IPS DF 4.7 (cell line): ENCODE results near the gene GFAP.
"Not testable (repeated sequence)": the region's sequence is repeated elsewhere in the genome, so short reads cannot be mapped to it uniquely, and the experiment has no call there.

ENCODE experiments used
- DNase-seq: peaks from one replicate; pipeline ENCODE4 v3.0.0-alpha.2; 2013; ENCODE audit warnings: low spot score; ENCODE audit errors: extremely low read depth

The GFAP gene

DNA sequence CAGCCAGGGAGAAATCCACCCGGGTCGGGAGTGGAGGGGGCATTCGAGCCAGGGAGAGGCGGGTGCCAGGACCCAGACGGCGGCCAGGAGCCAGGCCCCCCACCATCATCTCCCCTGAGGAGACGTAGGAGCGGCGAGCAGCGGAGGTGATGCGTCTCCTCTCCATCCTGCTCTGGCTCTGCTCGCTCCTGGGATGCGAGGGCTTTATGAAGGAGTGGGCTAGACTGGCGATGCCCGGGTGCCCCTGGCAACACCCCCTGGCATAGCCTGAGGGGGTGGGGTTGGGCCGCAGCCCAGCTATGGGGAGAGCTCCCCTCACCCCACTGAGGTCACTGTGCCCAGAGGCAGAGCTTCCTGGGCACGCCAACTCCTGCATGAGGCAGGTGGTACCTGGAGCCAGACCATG is at the start of gene GFAP:
Gene GFAP (minus strand): TSS at position 180 of the 406 bp plus-strand sequence. CDS start 14 bp downstream, at position 166.
- DNase-seq = no peak

DNA sequence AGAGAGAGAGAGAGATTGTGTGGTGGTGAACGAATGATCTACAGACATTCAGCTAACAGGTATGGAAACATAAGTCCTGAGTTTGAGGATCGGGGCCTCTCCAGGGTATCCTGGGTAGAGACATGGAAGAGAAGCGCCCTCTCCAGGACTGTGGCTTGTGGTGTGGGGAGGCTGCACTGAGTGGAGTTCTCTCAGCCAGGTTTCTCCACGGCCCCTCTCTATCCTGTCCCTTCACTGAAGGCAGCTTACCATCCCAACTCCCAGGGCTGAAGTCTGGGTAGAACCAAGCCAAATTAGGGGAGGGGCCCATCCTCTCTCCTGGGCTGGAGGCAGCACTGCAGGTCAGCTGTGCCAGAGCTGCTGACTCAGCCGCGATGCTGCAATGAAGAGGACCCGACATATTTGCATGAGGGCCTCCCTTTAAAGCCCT is 46.6 kb upstream of the GFAP start:
- no peak for DNase-seq

DNA sequence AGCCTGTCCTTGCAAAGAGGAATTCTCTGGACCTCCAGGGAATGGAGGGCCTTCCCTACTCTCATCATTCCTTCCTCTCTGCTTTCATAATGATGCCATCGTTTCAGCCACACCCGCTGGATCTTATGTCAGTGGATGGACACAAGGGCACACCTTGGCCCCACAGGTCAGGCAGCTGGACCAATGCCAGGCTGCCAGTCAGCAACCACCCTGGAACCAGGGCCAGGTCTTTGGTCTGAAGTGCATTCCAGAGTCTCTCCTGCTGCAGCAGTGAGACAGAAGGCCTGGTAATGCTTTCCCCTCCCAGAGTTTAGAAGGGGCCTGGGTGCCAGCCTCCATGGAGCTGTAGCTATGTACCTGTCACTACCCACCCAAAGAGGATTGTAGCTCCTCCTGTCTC is 45.4 kb upstream of the GFAP start:
- DNase-seq = no peak

DNA sequence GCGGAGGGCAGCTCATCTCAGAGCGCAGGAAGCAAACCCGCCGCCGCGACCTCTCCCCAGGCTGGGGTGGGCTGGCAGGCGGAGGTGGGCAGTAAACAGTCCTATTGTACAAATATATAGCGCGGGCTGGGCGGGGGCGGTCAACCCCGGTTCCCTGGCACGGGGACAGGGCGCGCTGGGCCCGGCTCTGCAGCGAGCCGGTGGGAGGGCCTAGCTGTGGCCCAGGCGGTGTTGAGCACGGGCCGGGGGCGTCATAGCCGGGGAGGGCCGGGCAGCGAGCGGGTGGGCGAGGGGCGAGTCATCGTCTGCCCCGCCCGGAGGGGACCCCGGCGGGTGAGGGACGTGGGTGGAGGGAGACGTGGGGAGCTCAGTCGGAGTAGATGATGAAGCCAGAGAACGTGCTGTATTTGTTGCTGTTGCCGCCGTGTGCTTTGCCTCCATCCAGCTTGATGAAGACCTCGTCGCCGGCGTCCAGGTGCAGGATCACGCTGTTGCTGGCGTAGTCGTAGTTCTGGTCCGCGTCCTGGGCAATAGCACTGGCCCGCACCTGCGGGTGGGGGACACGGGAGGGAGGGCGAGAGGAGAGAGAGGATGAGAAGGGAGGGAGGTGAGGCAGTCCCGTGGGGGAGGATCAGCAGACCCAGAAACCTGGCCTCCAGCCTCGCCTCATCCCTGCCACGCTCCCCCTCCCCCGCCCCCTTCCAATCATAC is 44.7 kb upstream of the GFAP start:
- no peak for DNase-seq

DNA sequence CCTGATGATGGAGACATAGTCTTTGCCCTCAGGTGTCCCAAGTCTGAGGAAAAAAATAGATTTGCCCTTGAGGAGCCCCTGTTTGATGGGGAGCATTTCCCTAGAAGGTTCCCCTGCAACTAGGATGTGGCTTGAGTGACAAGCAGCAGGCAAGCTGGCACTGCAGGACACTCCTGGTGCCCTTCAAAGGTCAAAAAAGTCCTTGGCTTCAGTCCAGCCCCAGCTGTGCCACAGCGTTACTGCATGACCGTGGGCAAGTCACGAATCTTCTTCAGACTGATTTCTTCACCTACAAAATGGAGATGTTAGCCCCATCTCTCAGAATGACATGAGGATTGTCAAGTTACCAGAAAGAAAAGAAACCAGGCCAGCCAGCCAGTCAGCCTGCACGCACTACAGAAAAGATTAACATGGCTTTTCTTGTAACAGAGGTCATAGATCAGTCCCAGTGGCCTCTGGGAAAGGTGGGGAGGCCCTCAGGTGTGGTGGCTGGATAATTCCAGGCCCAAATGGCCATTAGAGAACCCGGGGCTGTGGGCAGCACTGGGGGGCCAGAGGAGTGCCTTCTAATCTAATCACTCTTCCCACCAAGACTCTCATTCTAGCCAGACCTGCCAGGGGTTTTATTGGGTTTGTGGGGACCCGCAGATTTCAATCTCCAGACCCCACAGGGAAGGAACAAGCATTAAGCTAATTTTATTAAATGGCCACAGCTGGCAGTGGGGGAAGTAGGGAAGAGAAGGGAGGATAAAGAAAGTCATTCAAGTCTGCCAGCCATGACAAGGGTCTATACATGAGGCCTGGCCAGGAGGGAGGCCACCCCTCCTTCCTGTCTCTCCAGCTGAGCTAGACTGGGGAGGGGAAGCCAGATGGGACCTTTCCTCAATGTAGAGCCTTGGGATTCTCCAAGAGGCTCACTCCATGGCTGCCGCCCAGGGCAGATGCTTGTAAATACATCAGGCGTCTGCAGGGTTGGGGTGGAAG is 42.0 kb upstream of the GFAP start:
- no peak for DNase-seq

DNA sequence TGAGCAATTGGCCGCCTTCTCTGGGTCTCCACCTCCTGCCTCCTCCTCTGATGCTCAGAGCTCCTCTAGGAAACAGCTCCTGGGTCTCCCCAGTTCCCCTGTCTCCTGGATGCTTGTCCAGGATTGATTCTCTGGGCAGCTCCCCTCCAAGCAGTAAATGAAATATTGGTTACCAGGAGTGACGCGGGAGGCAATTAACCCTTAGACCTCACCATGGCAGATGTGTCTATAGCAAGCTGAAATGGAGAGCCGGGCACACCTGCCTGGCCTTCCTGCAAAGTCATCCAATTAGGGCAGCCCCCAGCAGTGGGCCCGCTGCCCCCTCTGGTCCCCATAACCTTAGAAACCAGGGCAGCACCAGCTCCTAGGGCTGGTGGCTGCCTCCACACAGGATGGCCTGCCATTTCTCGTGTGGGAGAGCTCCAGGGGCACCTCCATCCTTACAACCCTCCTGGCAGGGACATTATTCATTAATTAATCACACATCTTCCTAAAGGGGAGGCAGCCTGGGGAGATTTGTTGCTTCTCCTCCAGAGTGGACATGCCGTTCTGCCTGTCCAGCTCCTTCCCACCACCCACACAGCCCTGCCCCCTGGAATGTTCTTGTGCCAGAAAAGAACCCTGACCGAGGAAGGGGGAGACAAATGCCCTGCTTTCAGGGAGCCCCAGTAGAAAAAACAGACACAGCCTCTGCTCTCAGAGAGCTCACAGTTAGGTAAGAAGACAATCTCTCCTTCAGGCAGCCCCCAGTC is 40.5 kb upstream of the GFAP start:
- DNase-seq = no peak

DNA sequence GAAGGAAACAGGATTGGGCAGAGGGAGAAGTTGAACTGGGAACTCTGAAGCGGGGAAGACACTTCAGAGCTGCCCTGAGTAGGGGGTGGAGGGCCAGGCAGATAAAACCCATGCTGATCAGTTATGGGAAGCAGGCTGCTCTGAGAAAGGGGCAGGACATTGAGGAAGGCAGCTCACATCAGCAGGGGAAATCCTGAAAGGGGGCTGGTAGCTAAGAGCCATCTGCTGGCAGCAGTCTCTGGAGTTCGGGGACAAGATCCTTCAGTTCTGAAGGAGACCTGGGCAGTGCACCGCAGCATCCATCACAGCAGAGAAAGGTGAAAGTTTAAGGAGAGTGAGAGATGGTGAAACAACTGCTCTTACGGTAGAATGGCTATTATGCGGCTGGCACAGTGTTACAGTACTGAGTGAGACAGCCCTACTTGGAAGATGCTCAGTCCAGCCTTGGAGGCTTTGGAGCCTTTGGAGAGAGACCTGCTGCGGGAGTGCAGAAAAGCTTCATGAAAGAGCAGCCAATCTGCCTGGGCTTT is 37.7 kb upstream of the GFAP start:
- DNase-seq = no peak

DNA sequence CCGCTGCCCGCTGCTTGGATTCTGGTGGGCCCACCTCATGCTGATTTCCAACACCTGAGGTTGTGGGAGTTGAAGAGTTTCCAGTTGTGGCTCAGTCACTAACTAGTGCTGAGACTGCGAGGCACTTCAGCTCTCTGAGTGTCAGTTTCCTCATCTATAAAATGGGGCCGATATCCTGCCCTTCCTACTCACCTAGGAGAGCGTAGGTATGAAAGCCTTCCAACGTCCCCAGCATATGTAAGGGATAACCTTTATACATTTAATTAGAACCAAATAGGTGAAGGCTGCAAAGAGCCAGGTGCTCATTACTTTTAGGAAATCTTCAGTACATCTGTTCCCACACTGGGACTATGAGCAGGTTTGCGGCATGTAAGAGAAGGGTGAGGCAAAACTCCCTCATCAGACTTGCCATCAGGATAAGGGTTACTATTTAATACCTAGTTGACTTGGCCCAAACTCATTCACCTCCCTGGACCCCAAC is 33.1 kb upstream of the GFAP start:
- DNase-seq = no peak

DNA sequence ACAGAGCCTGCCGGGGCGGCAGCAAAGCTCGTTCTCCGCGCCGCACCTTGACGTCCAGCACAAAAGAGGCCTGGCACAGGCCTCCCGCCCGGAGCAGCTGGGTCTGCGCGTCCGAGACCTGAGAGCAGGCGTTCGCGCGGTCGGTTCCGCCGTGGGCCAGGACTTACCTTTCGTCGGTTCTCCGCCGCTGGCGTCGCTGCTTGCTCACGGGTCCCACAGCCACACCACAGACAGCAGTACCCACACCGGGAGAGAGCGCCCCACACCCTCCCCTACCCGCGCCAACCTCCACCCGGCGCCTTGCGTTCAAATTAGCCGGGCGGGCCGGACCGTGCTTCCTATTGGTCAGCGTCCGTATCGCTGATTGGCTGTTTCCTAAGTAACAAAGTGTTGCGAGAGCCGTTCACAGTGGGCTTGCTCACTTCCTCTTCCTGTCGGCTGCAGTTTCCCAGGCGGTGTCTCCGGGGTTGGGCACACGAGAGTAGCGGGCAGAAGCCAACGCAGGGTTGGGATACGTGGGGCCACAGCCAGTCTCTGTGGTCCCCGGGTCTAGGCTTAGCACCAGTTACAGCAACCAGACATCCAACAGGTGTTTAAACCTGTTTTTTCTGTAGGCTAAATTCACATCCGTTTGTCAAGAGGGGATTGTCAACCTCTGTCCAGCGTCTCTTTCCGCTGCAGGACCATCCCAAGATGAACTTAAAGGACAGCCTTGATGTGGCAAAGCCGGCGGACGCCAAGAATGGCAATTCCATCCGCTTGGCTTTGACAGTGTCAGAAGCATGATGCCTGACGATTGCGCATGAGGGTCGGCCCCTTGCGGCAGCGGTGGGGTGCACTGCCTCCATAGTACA is 32.4 kb upstream of the GFAP start, which contains the start of gene KIF18B:
Gene KIF18B (minus strand): TSS at position 313 of the 854 bp plus-strand sequence. CDS start 11,429 bp downstream, outside the sequence.
- DNase-seq = peak; percentile 90

DNA sequence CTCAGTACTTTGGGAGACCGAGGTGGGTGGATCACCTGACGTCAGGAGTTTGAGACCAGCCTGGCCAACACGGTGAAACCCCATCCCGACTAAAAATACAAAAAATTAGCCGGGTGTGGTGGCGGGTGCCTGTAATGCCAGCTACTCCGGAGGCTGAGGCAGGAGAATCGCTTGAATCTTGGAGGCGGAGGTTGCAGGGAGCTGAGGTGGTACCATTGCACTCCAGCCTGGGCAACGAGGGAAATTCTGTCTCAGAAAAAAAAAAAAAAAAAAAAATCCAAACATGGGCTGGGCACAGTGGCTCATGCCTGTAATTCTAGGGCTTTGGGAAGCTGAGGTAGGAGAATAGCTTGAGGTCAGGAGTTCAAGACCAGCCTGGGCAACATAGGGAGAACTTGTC is 30.4 kb upstream of the GFAP start:
- DNase-seq = not testable (repeated sequence)

DNA sequence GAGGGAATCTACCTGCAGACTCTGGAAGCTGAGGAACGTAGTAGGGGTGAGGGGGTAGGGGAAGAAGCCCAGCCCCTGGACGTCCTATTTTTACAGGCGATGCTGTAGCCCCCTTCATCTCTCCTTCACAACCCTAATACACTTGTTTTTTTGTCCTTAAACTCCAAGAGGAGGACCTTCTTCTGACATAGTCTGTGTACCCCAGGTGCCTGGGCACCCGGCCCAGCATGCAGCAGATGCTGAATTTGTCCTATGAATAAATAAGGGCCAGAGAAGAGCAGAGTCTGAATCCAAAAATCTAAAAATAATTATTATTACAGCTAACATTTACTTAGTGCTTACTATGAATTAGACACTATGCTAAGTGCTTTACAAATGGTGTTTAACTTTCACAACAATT is 27.2 kb upstream of the GFAP start:
- no peak for DNase-seq

DNA sequence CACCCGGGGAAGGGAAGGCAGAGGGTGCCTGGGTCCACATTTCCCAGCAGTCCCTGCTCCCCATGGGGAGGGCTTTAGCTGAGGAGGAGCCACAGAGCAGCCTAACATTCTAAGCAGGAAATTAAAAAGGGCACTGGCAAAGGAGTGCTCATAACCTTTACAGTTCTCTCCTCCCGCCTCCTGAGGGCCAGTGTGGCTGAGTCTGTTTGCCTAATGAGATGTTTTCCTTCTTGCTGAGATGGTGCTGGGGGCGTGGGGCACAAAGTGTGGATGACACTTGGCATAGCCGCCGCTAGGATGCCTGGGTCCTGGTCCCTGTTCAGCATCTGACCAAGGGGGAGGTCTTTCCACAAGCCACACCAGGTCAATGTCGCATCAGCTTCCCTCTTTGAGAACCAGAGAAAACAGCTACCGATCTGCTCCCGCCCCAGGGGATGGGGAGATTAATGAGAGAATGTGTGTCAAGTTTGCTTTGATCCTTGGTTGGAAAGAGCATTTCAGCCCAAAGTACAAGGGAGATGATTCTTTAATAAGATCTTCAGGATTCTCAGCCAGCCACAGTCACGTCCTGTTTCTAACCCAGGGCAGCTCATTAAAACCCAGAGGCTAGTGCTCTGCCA is 26.5 kb upstream of the GFAP start:
- DNase-seq = no peak

DNA sequence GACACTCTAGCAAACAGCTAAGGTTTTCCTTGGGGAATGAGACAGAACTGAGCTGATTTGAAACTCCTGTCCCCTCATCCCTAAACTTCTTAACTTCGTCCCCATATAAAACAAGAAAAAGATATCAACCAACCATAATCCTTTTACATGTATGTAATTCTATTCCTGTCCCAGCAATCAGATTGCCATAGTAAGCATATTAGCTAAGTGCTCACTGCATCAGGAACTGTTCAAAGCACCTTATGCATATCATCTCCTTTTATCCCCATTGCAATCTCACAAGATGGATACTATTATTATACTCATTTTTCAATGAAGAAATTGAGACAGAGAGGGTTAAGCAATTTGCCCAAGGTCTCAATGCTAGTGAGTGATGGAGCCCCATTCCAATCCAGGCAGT is 25.5 kb upstream of the GFAP start:
- no peak for DNase-seq

DNA sequence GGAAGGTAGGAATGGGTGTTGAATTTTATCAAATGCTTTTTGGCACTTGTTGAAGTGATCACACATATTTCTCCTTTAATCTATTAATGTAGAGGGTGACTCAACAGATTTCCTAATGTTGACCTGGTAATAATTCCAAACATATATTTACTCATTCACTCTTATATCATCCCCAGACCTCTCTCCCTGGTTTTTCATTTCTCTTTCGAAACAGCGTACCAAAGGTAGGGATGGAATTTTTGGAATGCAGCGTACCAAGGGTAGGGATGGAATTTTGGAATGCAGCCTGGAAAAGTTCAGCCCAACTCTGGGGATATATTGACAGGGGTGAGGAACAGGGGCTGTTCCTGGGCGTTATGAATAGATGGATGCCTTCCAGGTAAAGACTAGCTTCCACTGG is 25.0 kb upstream of the GFAP start:
- no peak for DNase-seq

DNA sequence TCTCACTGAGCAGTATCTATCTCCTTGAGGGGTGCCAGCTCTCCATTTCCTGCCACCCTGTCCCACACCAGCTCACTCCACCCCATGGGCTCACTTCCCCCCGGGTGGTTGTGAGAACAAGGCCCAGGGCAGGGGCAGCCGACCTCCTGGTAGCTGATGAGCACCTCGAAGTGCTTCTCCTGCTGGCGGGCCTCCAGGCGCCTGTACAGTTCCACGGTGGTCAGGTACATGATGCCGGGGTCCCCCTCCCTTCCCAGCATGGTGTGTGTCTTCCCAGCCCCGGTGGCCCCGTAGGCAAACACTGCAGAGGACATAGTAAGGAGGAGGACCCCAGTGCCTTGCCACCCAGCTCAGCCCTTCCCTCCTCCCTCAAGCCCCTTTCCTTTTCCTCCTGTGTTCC is 19.8 kb upstream of the GFAP start:
- no peak for DNase-seq

DNA sequence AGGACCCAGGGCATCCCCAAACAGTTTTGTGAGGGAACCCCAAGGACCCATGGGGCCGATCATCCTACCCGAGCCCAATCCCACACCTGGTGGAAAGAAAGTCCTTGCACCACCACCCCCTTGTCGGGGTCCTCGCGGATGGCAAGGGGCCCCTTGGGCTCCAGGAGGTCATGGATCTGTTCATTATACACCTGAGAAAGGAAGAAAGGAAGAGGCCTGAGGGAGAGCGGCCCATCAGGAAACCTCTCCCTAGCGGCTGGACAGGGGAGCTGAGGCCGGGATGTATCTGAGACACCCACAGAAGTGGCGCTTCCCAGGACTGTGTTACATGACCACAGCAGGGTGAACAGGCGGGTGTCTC is 19.4 kb upstream of the GFAP start:
- DNase-seq = no peak

DNA sequence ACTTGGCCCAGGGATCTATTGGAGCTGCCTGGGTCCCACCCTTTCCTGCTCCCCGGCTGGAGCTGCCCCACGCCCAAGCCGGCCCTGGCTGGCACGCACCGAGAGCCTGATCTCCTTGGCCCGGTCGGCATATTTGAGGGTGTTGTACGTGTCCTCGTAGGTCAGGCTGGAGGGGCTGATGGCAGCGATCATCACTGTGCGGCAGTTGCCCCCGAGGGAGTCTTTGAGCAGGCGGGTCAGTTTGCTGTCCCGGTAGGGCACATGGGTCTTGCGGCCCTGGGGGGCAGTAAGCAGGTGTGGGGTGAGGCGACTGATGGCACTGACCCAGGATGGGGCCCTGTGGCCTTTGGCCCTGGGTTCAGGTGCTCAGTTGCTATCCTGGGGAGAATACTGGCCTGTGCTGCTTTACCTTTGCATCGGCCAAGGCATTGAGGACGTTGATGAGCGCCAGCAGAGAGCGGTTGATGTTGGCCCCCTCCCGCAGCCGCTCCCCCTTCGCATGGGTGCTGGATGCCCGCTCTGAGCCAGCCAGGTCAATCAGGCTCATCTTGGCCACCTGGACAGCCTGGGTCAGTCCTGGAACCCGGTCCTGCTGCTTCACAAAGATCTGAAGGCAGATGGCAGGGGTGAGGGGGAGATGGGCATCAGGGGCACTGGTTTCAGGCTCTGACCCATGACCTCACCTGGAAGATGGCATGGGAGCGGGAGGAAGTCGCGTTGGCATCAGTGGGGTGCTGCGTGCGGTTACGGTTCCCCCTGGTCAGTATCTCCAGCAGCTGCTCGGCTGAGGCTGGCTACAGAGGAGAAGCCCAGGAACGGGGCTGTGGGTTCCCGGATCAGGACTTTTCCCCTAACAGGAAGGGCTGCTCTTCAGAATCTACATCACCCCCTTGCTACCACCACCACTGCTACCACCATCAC is 18.8 kb upstream of the GFAP start:
- DNase-seq = no peak

DNA sequence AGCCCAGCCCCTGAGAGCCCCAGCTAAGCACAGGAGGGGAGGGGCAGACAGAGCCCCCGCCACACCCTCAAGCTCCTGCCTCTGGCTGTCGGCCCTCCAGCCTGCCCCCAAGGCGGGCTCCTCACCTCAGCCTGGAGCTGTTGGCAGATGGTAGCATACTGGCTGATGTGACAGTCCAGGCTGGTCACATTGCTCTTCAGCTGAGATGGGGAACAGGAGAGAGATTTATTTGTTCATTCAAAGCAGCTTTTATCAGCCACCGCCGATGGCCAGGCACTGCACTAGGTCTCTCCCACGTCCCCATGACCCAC is 17.4 kb upstream of the GFAP start:
- no peak for DNase-seq
